ENCODE results near the gene POLE2.
"Not testable (repeated sequence)": the region's sequence is repeated elsewhere in the genome, so short reads cannot be mapped to it uniquely, and the experiment has no call there.

- TF ChIP-seq EZH2 (IDR thresholded peaks at IDR 0.05; ENCODE audit: insufficient read depth, low read length); CTCF (IDR thresholded peaks at IDR 0.05; ENCODE audit: insufficient read depth, low read depth, low read length): not testable (repeated sequence)
These were observed 68.7 kb downstream of the POLE2 start for GRCh38 chr14:49619273-49619672.
